OCI-LY1 (cell line): ENCODE measurements around the gene PDIA2.
"Not testable (repeated sequence)": the region's sequence is repeated elsewhere in the genome, so short reads cannot be mapped to it uniquely, and the experiment has no call there.

Experiments
- H2AFZ ChIP-seq: fragments of 200-600 bp; sonication (generic), shearing (Covaris generic); 2 replicates; pipeline ENCODE4 v1.6.0; 2014; ENCODE audit warnings: antibody characterized with exemption, mild to moderate bottlenecking, low read length
- H3F3A ChIP-seq: fragments of 200-600 bp; sonication (generic), shearing (Covaris generic); 2 replicates; pipeline ENCODE4 v1.6.0; 2014; ENCODE audit warnings: mild to moderate bottlenecking, antibody characterized with exemption, low read length, moderate library complexity; ENCODE audit not compliant: insufficient read depth
- H3K27ac ChIP-seq: fragments of 200-600 bp; sonication (generic); 2 replicates; pipeline ENCODE4 v1.5.1; 2014; ENCODE audit warnings: low read length, mixed run types, mild to moderate bottlenecking, low read depth; ENCODE audit not compliant: poor library complexity, severe bottlenecking
- H3K27me3 ChIP-seq: fragments of 200-600 bp; sonication (generic); 2 replicates; pipeline ENCODE4 v1.6.0; 2014; ENCODE audit warnings: antibody characterized with exemption, mild to moderate bottlenecking, low read length, moderate library complexity; ENCODE audit not compliant: insufficient read depth
- H3K36me3 ChIP-seq: fragments of 200-600 bp; sonication (generic); 2 replicates; pipeline ENCODE4 v1.6.1; 2014; ENCODE audit warnings: mild to moderate bottlenecking, antibody characterized with exemption, low read length, moderate library complexity, mixed read lengths; ENCODE audit not compliant: insufficient read depth
- H3K4me1 ChIP-seq: fragments of 200-600 bp; sonication (generic); 2 replicates; pipeline ENCODE4 v1.5.1; 2014; ENCODE audit warnings: mild to moderate bottlenecking, low read length, moderate library complexity; ENCODE audit not compliant: insufficient read depth, severe bottlenecking
- H3K4me2 ChIP-seq: fragments of 200-600 bp; sonication (generic), shearing (Covaris generic); 2 replicates; pipeline ENCODE4 v1.6.1; 2014; ENCODE audit warnings: low read length
- H3K4me3 ChIP-seq: fragments of 200-600 bp; sonication (generic); 2 replicates; pipeline ENCODE4 v1.5.1; 2014; ENCODE audit warnings: low read length, low read depth, mild to moderate bottlenecking, mixed read lengths; ENCODE audit not compliant: poor library complexity, severe bottlenecking
- H3K79me2 ChIP-seq: fragments of 200-600 bp; shearing (Covaris generic); 2 replicates; pipeline ENCODE4 v1.6.1; 2016; ENCODE audit warnings: mixed run types, low read length, mixed read lengths; ENCODE audit not compliant: insufficient read depth
- H3K9ac ChIP-seq: fragments of 200-600 bp; sonication (generic), shearing (Covaris generic); 2 replicates; pipeline ENCODE4 v1.6.1; 2014; ENCODE audit warnings: mild to moderate bottlenecking, low read length, mixed read lengths
- H3K9me2 ChIP-seq: fragments of 200-600 bp; sonication (generic), shearing (Covaris generic); 2 replicates; pipeline ENCODE4 v1.6.1; 2014; ENCODE audit warnings: low read depth, mild to moderate bottlenecking, low read length, mixed read lengths
- H3K9me3 ChIP-seq: fragments of 200-600 bp; shearing (Covaris generic); 2 replicates; pipeline ENCODE4 v1.6.1; 2014; ENCODE audit warnings: low read length, mixed read lengths
- H4K20me1 ChIP-seq: fragments of 200-600 bp; sonication (generic), shearing (Covaris generic); 2 replicates; pipeline ENCODE4 v1.6.0; 2016; ENCODE audit warnings: mild to moderate bottlenecking, low read length; ENCODE audit not compliant: insufficient read depth
- CTCF ChIP-seq: fragments of 200-600 bp; sonication (generic), shearing (Covaris generic); IDR thresholded peaks from 2 replicates; pipeline ENCODE4 v1.5.1; 2017; ENCODE audit warnings: mild to moderate bottlenecking, antibody characterized with exemption, low read length, moderate library complexity, mixed read lengths
- EZH2 ChIP-seq: fragments of 200-600 bp; sonication (generic), shearing (Covaris generic); IDR thresholded peaks from 2 replicates; pipeline ENCODE4 v1.8.0; 2017; ENCODE audit warnings: borderline replicate concordance, mixed run types, mild to moderate bottlenecking, antibody characterized with exemption, low read length, moderate library complexity, mixed read lengths

PDIA2 gene

GRCh38 chr16:265002-265529, 17.9 kb upstream of the PDIA2 start:
- Histone ChIP-seq H3K4me2 (no peak overlapping the region), H3K36me3 (peaks cover 19% of the 10 kb centered on the region), H3K9me3 (no peaks in the 10 kb centered on the region), H3K4me3 (no peak overlapping the region), H2AFZ (no peak overlapping the region), H3K27me3 (0 out of 2 replicates have a peak, but pooled peaks cover under 1% of the 10 kb centered on the region), H3K79me2 (no peaks in the 10 kb centered on the region), H3K9ac (no peak overlapping the region), H4K20me1 (no peaks in the 10 kb centered on the region), H3K27ac (no peak overlapping the region), H3K9me2 (no peaks in the 10 kb centered on the region), H3K4me1 (no peaks in the 10 kb centered on the region), H3F3A (no peaks in the 10 kb centered on the region)
- TF ChIP-seq CTCF (no peak), EZH2 (no peak)

GRCh38 chr16:265711-266110, 17.3 kb upstream of the PDIA2 start:
- no peak overlapping the region for H3K4me2 ChIP-seq
- H3K9me2 ChIP-seq = no peaks in the 10 kb centered on the region
- no peaks in the 10 kb centered on the region for H3F3A ChIP-seq
- H3K27me3 ChIP-seq = 0 out of 2 replicates have a peak, but pooled peaks cover 5% of the 10 kb centered on the region
- peaks cover 14% of the 10 kb centered on the region for H3K36me3 ChIP-seq
- no peaks in the 10 kb centered on the region for H4K20me1 ChIP-seq
- no peak overlapping the region for H2AFZ ChIP-seq
- H3K27ac ChIP-seq = no peak overlapping the region
- no peaks in the 10 kb centered on the region for H3K4me1 ChIP-seq
- no peaks in the 10 kb centered on the region for H3K79me2 ChIP-seq
- no peak overlapping the region for H3K4me3 ChIP-seq
- no peak overlapping the region for H3K9ac ChIP-seq
- no peaks in the 10 kb centered on the region for H3K9me3 ChIP-seq
- TF ChIP-seq EZH2 (no peak), CTCF (no peak)

GRCh38 chr16:266258-267164, 16.5 kb upstream of the PDIA2 start:
- Histone ChIP-seq H3K27ac (no peak overlapping the region), H3K9me2 (no peaks in the 10 kb centered on the region), H3K27me3 (peaks cover 9% of the 10 kb centered on the region; the same call in 1 of the 2 replicates), H3K4me3 (no peak overlapping the region), H3K4me2 (no peak overlapping the region), H3K4me1 (no peaks in the 10 kb centered on the region), H4K20me1 (no peaks in the 10 kb centered on the region), H3K36me3 (peaks cover 10% of the 10 kb centered on the region), H3K9me3 (no peaks in the 10 kb centered on the region), H3K9ac (no peak overlapping the region), H2AFZ (no peak overlapping the region), H3F3A (no peaks in the 10 kb centered on the region), H3K79me2 (no peaks in the 10 kb centered on the region)
- TF ChIP-seq EZH2 (no peak), CTCF (no peak)

GRCh38 chr16:267562-267961, 15.4 kb upstream of the PDIA2 start:
- not testable (repeated sequence) for H3K4me1 ChIP-seq, H3K9me3 ChIP-seq, H3K4me2 ChIP-seq, H3K36me3 ChIP-seq, H3K4me3 ChIP-seq, H4K20me1 ChIP-seq, H3K9me2 ChIP-seq, H3K79me2 ChIP-seq, H3F3A ChIP-seq, H2AFZ ChIP-seq, H3K9ac ChIP-seq, H3K27me3 ChIP-seq, H3K27ac ChIP-seq
